NCI-H1930 (cell line): Measurements from ENCODE around the gene CBARP.
A peak's percentile ranks its signal among the peaks of the same experiment; 100 is the strongest.

Source experiments
- DNase-seq, 2 experiments: peaks; one replicate each; lab custom pipeline; 2025; lab: John Stamatoyannopoulos, UW

CBARP gene

GRCh38 chr19:1275976-1276627 lies 38.3 kb upstream of the CBARP start:
- DNase-seq: no peak

GRCh38 chr19:1275260-1275975 lies 37.6 kb upstream of the CBARP start, which contains the start of gene FAM174C:
Gene FAM174C, plus strand, starts transcription at chr19:1275530. Its CDS starts 20 bp downstream, at chr19:1275550.
- peak; percentile 85 to 92 for DNase-seq

- DNase-seq: no peak
Observed at GRCh38 chr19:1274852-1275259, 37.1 kb upstream of the CBARP start.

- DNase-seq: no peak
Observed at GRCh38 chr19:1274081-1274851, 36.5 kb upstream of the CBARP start.

- DNase-seq: no peak
Observed at GRCh38 chr19:1273263-1274041, 35.6 kb upstream of the CBARP start.

GRCh38 chr19:1272423-1273262 lies 34.8 kb upstream of the CBARP start:
- no peak for DNase-seq

- DNase-seq: no peak
Observed at GRCh38 chr19:1271528-1272422, 34.0 kb upstream of the CBARP start.

- no peak for DNase-seq
Observed at GRCh38 chr19:1270854-1271527, 33.2 kb upstream of the CBARP start.

- DNase-seq: no peak
Observed at GRCh38 chr19:1270213-1270853, 32.5 kb upstream of the CBARP start.

- peak; percentile 76 to 84 for DNase-seq
Observed at GRCh38 chr19:1269478-1270212, 31.8 kb upstream of the CBARP start.

GRCh38 chr19:1269065-1269477 lies 31.3 kb upstream of the CBARP start, which contains the start of gene CIRBP:
Gene CIRBP, plus strand, starts transcription at chr19:1269332. Its CDS starts 1,602 bp downstream, at chr19:1270934.
- peak; percentile 90 to 93 for DNase-seq

- DNase-seq: no peak
Observed at GRCh38 chr19:1268226-1269064, 30.6 kb upstream of the CBARP start.

GRCh38 chr19:1267477-1268225 lies 29.8 kb upstream of the CBARP start:
- no peak for DNase-seq

GRCh38 chr19:1266916-1267476 lies 29.2 kb upstream of the CBARP start:
- DNase-seq: peak; percentile 34 to 63

- DNase-seq: peak; percentile 75 to 80
Observed at GRCh38 chr19:1266129-1266915, 28.5 kb upstream of the CBARP start.
